Myometrial cell (primary cell): ENCODE results near the gene TGFBR3L. TPM values are rescaled to one million over a fixed set of nuclear protein-coding genes. Genes with fewer than 3 reads are reported as not detected.

ENCODE experiments used
- total RNA-seq: library from RNA; depleted of rRNA; stranded (reverse); fragments of >200 nt; gene quantifications from 2 replicates; pipeline ENCODE4 v1.2.3, GENCODE V29; 2015

Gene TGFBR3L
- total RNA-seq, result 25.4 TPM in 1 of 2 replicates, not detected in the other

DNA sequence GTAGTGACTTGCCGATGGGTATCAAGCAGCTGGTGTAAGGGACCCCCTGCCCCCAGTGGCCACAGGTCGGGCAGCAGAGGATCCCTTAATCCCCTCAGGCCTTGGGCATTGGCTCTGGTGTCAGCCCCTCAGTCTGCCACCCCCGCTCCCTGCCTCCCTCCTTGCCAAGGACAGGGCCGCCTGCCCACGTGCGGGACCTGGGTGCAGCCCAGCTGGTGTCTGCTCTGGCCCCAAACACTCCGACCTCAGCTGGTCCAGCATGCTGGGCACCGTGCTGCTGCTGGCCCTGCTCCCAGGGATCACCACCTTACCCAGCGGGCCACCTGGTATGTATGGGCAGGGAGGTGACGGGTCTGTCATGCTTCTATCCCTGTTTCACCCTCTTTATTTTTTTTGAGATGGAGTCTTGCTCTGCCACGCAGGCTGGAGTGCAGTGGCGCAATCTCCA is at the start of gene TGFBR3L:
TGFBR3L (plus strand) TSS at position 233 of the 448 bp plus-strand sequence.

GRCh38 chr19:7874076-7874896 is 40.3 kb upstream of the TGFBR3L start, which contains the start of gene PRR36:
TSS of gene PRR36 (minus strand) at chr19:7874390. CDS start at chr19:7873689, 701 bp downstream.

GRCh38 chr19:7888145-7888825 is 26.3 kb upstream of the TGFBR3L start, which contains the start of gene LRRC8E:
TSS of gene LRRC8E (plus strand) at chr19:7888510. CDS start at chr19:7895604, 7,094 bp downstream.

DNA sequence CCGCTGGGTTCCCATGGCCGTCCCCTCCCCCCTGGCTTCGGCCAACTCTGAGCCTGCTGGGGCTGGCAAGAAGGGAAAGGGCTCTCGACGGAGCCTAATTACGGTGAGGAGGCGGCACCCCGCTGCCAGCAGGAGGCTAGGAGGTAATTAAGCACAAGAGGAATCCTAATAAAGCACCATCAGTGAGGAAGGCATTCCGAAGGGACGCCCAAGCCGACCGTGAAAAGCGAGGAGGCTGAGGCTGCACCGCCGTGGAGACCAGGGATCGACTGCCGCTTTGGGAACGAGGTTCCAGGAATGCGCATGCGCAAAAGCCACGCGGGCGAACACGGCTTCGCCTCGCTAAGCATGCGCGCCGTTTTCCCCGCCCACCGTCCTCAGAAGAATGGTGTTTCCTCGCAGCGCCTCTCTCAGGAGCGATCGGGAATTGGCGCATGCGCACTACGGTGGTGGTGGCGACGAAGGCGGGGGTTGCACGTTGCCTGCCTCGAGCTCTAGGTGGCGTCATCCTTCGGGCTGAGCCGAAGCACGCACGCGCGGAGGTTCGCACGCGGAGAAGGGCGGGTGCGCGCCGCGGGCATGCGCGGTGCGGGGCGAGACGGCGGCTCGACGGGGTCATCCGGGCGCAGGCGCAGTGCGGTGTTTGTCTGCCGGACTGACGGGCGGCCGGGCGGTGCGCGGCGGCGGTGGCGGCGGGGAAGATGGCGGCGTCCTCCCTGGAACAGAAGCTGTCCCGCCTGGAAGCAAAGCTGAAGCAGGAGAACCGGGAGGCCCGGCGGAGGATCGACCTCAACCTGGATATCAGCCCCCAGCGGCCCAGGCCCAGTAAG is 11.2 kb upstream of the TGFBR3L start, which contains the start of gene MAP2K7:
MAP2K7 (plus strand) TSS at position 634 of the 830 bp plus-strand sequence; CDS start at position 702, 68 bp downstream.

GRCh38 chr19:7919610-7920518 is 5.2 kb downstream of the TGFBR3L start, which contains the start of gene SNAPC2:
TSS of gene SNAPC2 (plus strand) at chr19:7920338. CDS start at chr19:7920367, 29 bp downstream.

DNA sequence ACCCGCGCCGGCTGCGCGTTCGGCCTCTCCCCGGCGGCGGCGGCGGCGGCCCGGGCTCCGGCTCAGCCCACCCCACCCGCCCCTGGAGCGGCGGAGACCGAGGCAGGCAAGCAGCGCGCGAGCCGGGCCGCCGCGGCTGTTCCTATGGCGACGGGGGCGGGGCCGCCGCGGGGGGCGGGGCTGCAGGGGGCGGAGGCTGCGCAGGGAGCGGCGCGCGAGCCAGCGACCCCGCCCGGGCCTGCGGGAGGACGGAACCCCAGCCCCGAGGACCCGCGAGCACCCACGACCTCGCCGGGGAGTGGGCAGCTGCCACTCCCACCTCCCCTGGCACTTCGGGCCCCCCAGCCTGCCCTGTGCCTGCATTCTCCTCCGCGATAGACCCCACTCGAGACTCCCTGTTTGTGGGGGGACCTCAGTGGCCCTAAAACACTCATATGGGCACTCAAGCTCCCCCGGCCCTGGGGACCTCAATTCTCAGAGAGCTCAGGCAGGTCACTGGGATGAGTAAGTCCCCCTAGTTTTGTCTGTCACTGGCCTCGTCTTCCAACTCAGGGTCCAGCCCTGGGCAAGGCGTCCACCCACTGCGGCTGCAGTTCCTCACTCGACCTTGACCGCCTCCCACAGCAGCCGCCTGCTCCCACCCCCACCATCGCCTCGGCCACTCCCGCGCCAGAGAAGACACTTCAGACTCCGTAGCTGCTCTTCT is 11.5 kb downstream of the TGFBR3L start, which contains the start of gene CTXN1:
CTXN1 (minus strand) TSS at position 115 of the 706 bp plus-strand sequence. CDS start 597 bp downstream, outside the sequence.

GRCh38 chr19:7943444-7944176 is 29.0 kb downstream of the TGFBR3L start, which contains the start of gene TIMM44:
TSS of gene TIMM44 (minus strand) at chr19:7943666. CDS start at chr19:7943651, 15 bp downstream.

Other genes with a start within 250 kb of the TGFBR3L start
- not detected in 2 replicates for gene RETN, start 245.8 kb upstream of the TGFBR3L start, total RNA-seq
- gene MCEMP1, start 237.7 kb upstream of the TGFBR3L start, total RNA-seq, result not detected in 2 replicates
- gene TRAPPC5, start 234.0 kb upstream of the TGFBR3L start, total RNA-seq, result 86.2 and 107 TPM in 2 replicates
- not detected in 2 replicates for gene FCER2, start 212.7 kb upstream of the TGFBR3L start, total RNA-seq
- gene CLEC4G, start 182.7 kb upstream of the TGFBR3L start, total RNA-seq, result not detected in 2 replicates
- gene CD209, start 167.3 kb upstream of the TGFBR3L start, total RNA-seq, result not detected in 2 replicates
- not detected in 2 replicates for gene CLEC4M, start 151.6 kb upstream of the TGFBR3L start, total RNA-seq
- gene EVI5L, start 84.6 kb upstream of the TGFBR3L start, total RNA-seq, result 25.5 and 44.4 TPM in 2 replicates
- gene PRR36, start 40.4 kb upstream of the TGFBR3L start, total RNA-seq, result not detected in 2 replicates
- gene LRRC8E, start 26.3 kb upstream of the TGFBR3L start, total RNA-seq, result 7.2 and 8.5 TPM in 2 replicates
- gene MAP2K7, start 11.0 kb upstream of the TGFBR3L start, total RNA-seq, result 8.4 and 9.6 TPM in 2 replicates
- 60.5 and 80.3 TPM in 2 replicates for gene SNAPC2, start 5.5 kb downstream of the TGFBR3L start, total RNA-seq
- gene CTXN1, start 11.3 kb downstream of the TGFBR3L start, total RNA-seq, result 2.9 and 4.3 TPM in 2 replicates
- gene TIMM44, start 28.8 kb downstream of the TGFBR3L start, total RNA-seq, result 67.7 and 89.3 TPM in 2 replicates
- gene ELAVL1, start 90.8 kb downstream of the TGFBR3L start, total RNA-seq, result 45.7 and 48.4 TPM in 2 replicates
- not detected in 2 replicates for gene CCL25, start 137.9 kb downstream of the TGFBR3L start, total RNA-seq
- not detected in 2 replicates for gene FBN3, start 234.8 kb downstream of the TGFBR3L start, total RNA-seq